NCI-H524 treated with DMSO at 0.1 percent for 48 hours (cell line): Measurements from ENCODE around the gene ABTB2.

Experiments used
- DNase-seq: peaks from one replicate; lab custom pipeline; 2025; lab: John Stamatoyannopoulos, UW

ABTB2 gene

GRCh38 chr11:34315394-34315793 lies 42.4 kb downstream of the ABTB2 start:
- DNase-seq = no peak

DNA sequence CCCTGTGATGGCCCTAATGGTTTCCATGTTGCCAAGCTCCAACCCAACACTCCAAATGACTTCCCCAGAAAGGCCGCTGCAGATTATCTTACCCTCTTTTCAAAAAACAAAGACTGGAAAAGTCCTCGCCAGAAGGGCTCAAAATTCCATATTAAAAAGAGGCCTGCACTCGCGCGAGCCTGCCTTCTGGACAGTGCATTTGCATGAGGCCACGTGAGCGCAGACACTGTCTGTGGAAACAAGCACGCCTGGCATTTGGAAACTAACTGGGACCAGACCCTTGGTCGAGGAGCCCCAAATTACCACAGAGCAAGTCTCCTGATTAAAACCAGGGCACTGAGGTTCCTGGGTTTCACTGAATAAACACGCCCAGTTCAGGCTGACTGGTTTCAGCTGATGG lies 42.9 kb downstream of the ABTB2 start:
- no peak for DNase-seq

GRCh38 chr11:34314176-34314575 lies 43.6 kb downstream of the ABTB2 start:
- DNase-seq = no peak

DNA sequence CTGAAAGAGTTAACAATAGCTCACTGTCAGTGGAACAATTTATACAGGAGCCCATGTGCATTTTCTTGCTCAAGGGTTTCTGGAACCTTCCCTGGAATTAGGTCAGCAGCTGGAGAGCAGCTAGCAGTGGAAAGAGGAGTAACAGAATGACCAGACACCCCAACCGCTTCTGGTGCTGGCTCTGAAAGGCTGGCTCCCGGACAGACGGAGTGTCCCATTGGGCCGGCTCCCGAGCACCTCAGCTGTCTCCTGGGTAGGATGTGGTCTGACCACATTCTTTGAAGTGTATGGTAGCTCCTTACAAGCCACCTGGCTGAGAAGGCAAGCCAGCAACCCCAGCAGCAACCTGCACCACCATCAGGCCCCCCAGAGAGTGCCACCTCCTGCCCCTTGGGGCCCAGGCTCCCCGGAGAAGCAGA lies 44.7 kb downstream of the ABTB2 start:
- no peak for DNase-seq

DNA sequence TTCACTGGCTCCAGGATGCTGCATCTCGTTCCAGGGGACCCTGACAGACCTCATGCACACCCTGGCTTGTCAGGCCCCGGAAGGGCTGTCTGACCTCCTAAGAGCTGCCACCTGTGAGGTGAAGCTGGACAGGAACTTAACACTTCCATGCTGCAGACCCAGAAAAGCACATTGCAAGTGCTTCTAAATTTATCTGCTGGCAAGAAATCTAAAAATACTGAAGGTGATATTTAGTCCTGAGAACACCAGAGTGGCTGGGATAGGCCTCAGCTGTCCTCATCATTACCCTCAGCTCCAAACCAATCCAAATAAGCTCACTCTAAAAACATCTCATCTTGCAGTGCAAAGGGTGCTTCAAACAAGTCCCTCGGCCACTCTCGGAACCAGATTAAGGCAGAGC lies 46.7 kb downstream of the ABTB2 start:
- no peak for DNase-seq

GRCh38 chr11:34309965-34310364 lies 47.8 kb downstream of the ABTB2 start:
- no peak for DNase-seq

DNA sequence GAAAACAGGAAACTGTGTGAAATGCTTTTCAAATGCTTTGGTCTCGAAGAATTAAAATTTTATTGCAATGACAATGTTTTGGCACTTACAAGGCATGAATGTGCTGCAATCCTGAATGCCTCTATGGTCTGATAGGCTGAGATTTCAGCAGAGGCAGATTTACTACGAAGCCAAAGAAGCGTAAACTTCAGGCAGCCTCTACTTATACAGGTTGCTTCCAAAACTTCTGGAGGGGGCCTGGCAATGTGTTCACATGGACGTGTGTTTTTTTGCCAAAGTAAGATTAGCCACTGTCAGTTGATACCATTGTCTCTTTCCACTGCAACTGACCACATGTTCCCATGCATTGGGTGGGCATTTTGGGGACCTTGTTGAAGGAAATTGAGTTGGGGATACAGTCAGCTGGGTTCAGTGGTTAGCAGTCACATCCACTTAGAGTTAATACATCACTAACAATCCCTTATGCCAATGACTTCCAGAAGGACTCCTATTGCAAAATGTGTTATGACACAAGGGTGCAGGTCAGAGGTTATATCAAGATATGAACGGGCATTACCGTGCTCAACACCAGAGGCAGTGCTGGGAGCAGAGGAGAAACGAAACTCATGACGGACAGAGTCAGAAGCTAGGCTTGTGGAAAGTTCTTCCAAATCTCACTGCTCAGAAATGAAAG lies 48.8 kb downstream of the ABTB2 start:
- DNase-seq = no peak

- DNase-seq = no peak
These were observed 49.5 kb downstream of the ABTB2 start for GRCh38 chr11:34308049-34308912.

DNA sequence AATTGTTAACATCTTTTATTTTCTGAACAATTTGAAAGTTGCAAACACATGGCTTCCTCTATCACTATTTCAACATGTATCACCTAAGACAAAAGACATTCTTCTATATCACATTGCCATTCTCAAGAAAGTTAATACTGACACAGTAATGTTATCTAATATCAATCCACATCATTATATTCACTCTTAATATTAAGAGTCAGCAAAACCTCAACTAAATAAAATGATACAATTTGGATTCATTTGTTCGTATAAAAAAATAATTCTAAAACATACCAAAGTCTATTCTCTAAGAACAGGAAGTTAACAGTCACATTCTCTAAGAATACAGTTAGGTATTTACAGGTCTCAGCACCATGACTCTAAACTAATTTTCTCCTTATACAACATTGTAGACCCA lies 52.0 kb downstream of the ABTB2 start:
- DNase-seq = no peak

DNA sequence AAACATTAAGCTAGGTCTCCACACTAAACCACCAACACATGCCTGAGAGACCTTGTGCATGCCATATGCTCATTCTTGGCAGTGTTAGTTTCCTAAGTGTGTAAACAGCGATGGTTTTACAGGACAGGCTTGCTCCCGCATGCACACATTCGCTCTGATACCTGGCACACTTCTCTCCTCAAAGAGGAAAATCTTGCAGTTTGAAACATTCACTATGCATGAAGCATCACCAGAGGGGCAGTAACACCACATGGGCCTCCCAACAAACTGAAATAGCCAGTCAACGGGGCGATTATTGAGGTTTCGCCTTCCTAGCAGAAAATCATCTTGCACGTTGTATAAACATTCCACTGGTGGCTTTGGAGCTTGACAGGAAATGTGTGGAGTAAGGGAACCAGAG lies 52.6 kb downstream of the ABTB2 start:
- DNase-seq = no peak

DNA sequence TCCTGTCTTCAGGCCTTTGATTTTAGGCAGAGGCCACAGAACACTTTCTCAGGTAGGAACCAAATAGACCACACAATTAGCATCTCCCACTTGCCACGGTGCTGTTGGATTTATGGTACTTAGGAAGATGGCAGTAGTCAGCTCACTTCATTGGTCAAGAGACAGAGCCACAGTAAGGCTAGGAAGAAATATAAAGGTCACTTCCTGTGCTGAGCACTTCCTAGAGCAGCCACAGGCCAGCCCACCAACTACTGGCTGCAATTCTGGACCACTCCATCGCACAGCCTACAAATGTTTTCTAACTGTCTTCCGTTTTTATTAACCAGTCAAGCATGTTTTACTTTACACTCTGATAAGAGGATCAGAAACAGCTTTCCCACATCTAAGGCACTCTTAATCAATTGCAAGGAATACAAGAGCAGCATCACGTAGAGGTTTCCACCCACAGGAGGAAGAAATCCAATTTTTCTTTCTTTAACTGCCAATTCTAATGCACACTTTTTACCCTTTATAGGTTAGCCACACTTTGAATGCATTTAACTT lies 54.7 kb downstream of the ABTB2 start:
- DNase-seq = no peak

- no peak for DNase-seq
These were observed 55.5 kb downstream of the ABTB2 start for GRCh38 chr11:34302046-34302921.

- no peak for DNase-seq
These were observed 56.9 kb downstream of the ABTB2 start for GRCh38 chr11:34300926-34301295.

- DNase-seq = no peak
These were observed 57.5 kb downstream of the ABTB2 start for GRCh38 chr11:34300026-34300925.

- DNase-seq = no peak
These were observed 58.4 kb downstream of the ABTB2 start for GRCh38 chr11:34299284-34299972.

DNA sequence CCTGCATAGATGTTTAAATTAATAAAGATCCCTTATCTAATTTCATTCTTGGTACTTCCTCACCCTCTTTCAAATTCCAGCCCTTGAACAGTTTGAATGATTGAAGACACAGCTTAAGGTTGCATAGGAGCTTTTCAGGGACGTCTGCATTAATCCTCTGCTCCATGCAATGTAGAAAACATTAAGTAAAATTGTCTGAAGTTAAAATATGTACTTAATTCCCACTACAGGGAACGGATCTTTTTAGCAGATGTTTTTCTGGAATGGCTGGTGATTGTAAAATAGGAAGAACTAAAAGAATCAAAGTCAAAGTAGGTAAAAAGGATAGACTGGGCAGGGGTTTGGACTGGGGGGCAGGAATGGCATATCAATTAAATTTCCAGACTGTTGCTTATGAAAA lies 58.9 kb downstream of the ABTB2 start:
- DNase-seq = no peak

- DNase-seq = no peak
These were observed 61.4 kb downstream of the ABTB2 start for GRCh38 chr11:34296412-34296811.

- DNase-seq = no peak
These were observed 65.3 kb downstream of the ABTB2 start for GRCh38 chr11:34292546-34292945.

DNA sequence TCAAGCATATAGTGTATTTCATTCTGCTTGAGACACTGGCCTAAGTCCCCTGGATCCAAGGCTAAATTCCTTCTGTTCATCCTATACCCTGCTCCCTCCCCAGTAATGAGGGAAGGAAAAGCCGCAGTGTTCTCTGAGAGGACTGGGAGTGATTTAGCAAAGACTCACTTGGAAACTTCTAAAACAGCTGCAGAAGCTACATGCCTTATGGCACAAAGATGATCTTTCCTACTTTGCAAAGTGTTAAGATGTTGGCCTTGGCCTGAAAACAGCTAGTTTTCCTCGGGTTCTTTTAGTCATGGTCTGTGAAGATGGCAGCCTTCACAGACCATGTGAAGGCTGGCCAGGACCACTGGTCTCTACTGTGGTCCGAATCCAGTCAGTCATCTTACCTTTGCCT lies 65.7 kb downstream of the ABTB2 start:
- DNase-seq = no peak

DNA sequence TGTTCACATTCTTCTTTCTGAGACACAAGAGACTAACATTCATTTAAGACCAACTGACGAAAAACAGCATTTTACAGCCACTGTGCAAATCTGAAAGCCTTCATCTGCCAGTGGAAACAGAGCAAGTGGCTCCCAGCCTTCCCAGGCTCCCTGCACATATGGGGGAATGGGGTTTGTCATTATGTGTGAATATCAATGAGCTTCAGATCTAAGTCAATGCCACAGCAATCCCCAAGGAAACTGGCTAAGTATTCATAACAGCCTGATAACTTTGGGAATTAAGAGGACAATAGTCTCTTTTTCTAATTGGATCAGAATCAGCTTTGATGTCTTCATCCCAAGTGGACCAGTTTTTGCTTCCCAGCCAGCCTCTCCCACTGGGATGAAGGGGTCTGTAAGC lies 66.9 kb downstream of the ABTB2 start:
- no peak for DNase-seq

GRCh38 chr11:34288492-34288891 lies 69.3 kb downstream of the ABTB2 start:
- DNase-seq = no peak
